Epithelial cell of proximal tubule (primary cell): Measurements from ENCODE around the gene TFF1. TPM values are rescaled to one million over a fixed set of nuclear protein-coding genes. Genes with fewer than 3 reads are reported as not detected.
A peak's percentile ranks its signal among the peaks of the same experiment; 100 is the strongest.

Experiments used
- DNase-seq: peaks from one replicate; pipeline ENCODE4 v3.0.0-alpha.2; 2011; ENCODE audit warnings: low read depth
- H3K4me3 ChIP-seq: 2 replicates; pipeline ENCODE4 v1.5.1; 2011; ENCODE audit warnings: low read depth, mild to moderate bottlenecking, low read length
- total RNA-seq: library from RNA; depleted of rRNA; stranded (reverse); fragments of >200 nt; gene quantifications from 2 replicates; pipeline ENCODE4 v1.2.3, GENCODE V29; 2015
- TF ChIP-seq, protein P1 (sequence below): conservative IDR thresholded peaks from 2 replicates; pipeline ENCODE4 v1.5.1; 2012; ENCODE audit warnings: low read depth, mild to moderate bottlenecking, low read length

TFF1 gene
- not detected in 2 replicates for total RNA-seq

DNA sequence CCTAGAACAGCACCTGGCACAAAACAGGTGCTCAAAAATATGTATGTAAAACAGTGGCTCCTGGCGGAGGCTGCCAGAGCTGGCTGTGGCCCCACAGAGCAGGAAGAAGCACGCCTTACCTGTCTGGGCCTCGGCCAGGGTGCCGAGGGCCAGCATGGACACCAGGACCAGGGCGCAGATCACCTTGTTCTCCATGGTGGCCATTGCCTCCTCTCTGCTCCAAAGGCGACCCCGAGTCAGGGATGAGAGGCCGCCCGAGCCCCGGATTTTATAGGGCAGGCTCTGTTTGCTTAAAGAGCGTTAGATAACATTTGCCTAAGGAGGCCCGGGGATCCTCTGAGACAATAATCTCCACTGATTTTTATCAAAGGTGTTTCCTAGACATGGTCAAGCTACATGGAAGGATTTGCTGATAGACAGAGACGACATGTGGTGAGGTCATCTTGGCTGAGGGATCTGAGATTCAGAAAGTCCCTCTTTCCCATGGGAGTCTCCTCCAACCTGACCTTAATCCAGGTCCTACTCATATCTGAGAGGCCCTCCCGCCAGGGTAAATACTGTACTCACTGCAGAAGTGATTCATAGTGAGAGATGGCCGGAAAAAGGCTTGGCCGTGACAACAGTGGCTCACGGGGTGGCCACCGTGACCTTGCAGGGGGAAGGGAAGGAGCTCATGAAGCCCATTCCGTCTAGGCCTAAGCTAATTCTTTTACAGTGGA, at the start of gene TFF1:
TFF1 (minus strand) TSS at position 244 of the 719 bp plus-strand sequence; CDS start at position 204, 40 bp downstream.
- TF ChIP-seq, protein P1, sequence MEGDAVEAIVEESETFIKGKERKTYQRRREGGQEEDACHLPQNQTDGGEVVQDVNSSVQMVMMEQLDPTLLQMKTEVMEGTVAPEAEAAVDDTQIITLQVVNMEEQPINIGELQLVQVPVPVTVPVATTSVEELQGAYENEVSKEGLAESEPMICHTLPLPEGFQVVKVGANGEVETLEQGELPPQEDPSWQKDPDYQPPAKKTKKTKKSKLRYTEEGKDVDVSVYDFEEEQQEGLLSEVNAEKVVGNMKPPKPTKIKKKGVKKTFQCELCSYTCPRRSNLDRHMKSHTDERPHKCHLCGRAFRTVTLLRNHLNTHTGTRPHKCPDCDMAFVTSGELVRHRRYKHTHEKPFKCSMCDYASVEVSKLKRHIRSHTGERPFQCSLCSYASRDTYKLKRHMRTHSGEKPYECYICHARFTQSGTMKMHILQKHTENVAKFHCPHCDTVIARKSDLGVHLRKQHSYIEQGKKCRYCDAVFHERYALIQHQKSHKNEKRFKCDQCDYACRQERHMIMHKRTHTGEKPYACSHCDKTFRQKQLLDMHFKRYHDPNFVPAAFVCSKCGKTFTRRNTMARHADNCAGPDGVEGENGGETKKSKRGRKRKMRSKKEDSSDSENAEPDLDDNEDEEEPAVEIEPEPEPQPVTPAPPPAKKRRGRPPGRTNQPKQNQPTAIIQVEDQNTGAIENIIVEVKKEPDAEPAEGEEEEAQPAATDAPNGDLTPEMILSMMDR, result no peak
- no peak for DNase-seq
- H3K4me3 ChIP-seq, result no peak within 1 kb of the TSS

- DNase-seq, result peak; percentile 33
- H3K4me3 ChIP-seq, result no peak overlapping the region
- TF ChIP-seq, protein P1, result no peak
Measured at GRCh38 chr21:42414928-42415769, 48.8 kb upstream of the TFF1 start.

GRCh38 chr21:42414553-42414927, 48.2 kb upstream of the TFF1 start:
- H3K4me3 ChIP-seq, result no peak overlapping the region
- TF ChIP-seq, protein P1, result no peak
- no peak for DNase-seq

GRCh38 chr21:42414066-42414465, 47.7 kb upstream of the TFF1 start:
- DNase-seq, result no peak
- TF ChIP-seq, protein P1, result no peak
- H3K4me3 ChIP-seq, result no peak overlapping the region

- TF ChIP-seq, protein P1, result no peak
- no peak for DNase-seq
- no peak overlapping the region for H3K4me3 ChIP-seq
Measured at GRCh38 chr21:42413500-42413899, 47.2 kb upstream of the TFF1 start.

DNA sequence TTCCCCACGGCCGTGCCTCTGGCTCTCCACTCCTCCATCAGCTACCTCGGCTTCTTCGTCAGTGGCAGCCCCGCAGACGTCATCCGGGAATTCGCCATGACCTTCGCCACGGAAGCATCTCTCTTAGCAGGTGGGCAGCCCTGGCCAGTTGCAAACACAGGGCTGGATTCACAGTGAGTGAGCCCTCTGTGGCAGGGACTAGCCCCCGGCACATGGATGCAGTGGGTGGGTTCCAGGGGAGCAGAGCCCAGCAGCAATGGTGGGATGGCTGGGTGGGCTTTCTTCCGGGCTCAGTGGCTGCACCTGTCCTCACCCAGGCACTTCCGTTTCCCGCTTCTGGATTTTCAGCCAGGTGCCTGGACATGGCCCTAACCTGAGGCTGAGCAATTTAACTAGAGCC, 46.8 kb upstream of the TFF1 start:
- TF ChIP-seq, protein P1, result no peak
- DNase-seq, result no peak
- no peak overlapping the region for H3K4me3 ChIP-seq

DNA sequence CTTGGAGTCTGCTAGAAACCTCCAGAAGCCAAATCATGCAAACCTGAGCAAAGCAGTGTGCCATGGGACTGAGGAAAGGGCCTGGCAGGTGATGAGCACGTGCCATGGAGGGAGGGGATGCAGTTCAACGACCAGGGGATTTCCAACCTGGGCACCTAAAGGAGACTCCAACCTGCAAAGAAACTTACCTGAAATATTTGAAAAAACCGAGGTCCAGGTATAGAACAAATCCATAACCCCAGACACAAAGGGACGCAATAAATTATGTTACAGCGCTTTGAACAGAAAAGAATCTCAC, 46.2 kb upstream of the TFF1 start:
- TF ChIP-seq, protein P1, result no peak
- no peak for DNase-seq
- H3K4me3 ChIP-seq, result no peak overlapping the region
